ENCODE measurements around the gene SLC22A25. TPM values are rescaled to one million over a fixed set of nuclear protein-coding genes. Genes with fewer than 3 reads are reported as not detected.

The SLC22A25 gene
- total RNA-seq, 1 experiment from 2014 or later: not detected

DNA sequence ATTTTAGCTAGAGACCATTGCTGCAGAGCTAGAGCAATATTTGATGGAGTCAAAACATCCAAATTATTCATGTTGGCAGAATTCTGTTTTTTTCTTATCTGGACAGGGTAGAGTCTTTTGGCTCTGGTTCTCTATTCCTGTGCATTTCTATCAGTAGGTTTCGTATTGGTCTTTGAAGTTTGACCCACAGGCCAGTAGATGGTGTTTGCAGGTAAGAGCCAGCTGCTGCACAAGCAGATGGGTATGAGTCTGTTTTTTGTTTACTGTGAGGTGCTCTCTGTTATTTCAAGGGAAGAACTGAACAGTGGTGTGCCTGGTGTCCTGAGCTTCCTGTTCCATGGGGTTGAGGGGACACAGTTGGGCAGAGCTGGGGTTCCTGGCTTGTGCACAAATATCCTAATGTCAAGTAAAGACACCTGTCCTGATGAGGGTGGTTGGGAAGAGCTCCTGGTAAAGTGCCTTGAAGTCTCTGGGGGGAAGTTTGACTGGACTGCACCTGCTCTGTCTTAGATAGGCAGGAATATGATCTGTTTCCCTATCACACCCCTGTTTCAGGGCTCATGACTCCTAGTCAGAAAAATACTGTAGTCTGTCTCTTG is 34.0 kb upstream of the SLC22A25 start:
- Histone ChIP-seq H4K91ac (ENCODE audit: insufficient read length, low read depth, low read length) (no peak overlapping the region), H3K18ac (ENCODE audit: insufficient read length, low read depth, low read length) (no peak overlapping the region), H3K4me1 (ENCODE audit: insufficient read depth, low read length) (no peaks in the 10 kb centered on the region), H3K4me2 (ENCODE audit: insufficient read depth, insufficient read length, low read length) (no peak overlapping the region), H3K79me1 (ENCODE audit: insufficient read depth, low read depth, low read length, poor library complexity, severe bottlenecking) (no peaks in the 10 kb centered on the region), H3K4ac (ENCODE audit: low read depth, low read length) (no peak overlapping the region), H3K23ac (ENCODE audit: insufficient read length, low read depth, low read length) (no peak overlapping the region), H3K14ac (ENCODE audit: insufficient read depth, low read length) (no peak overlapping the region), H4K8ac (replicated peaks; ENCODE audit: insufficient read length, low read depth, low read length) (no peak overlapping the region), H3K56ac (ENCODE audit: insufficient read length, low read depth, low read length) (no peak overlapping the region), H3K9ac (ENCODE audit: extremely low read depth, insufficient read length, low read length) (no peak overlapping the region), H3K27me3 (ENCODE audit: insufficient read depth, low read length) (no peaks in the 10 kb centered on the region), H4K5ac (ENCODE audit: insufficient read length, low read depth, low read length) (no peak overlapping the region), H3T11ph (ENCODE audit: low read length) (no peak overlapping the region), H3K23me2 (ENCODE audit: insufficient read length, low read depth, low read length, poor library complexity, severe bottlenecking) (no peaks in the 10 kb centered on the region), H2BK15ac (ENCODE audit: low read depth, low read length) (no peak overlapping the region), H2BK12ac (ENCODE audit: insufficient read length, low read depth, low read length) (no peak overlapping the region), H3K9me3 (ENCODE audit: control insufficient read depth, low read depth, low read length) (no peaks in the 10 kb centered on the region), H3K79me2 (ENCODE audit: insufficient read depth, low read length) (no peaks in the 10 kb centered on the region), H2BK120ac (ENCODE audit: low read depth, low read length, poor library complexity, severe bottlenecking) (no peak overlapping the region), H2BK20ac (ENCODE audit: low read depth, low read length, poor library complexity, severe bottlenecking) (no peak overlapping the region), H2BK5ac (ENCODE audit: insufficient read length, low read length) (no peak overlapping the region), H3K27ac (ENCODE audit: insufficient read length, low read depth, low read length) (no peak overlapping the region), H2AFZ (ENCODE audit: low read length) (no peak overlapping the region), H2AK5ac (ENCODE audit: insufficient read length, low read length) (no peak overlapping the region), H4K20me1 (ENCODE audit: control insufficient read depth, insufficient read depth, insufficient read length) (no peaks in the 10 kb centered on the region)
- Mint-ChIP-seq H3K27me3 (ENCODE audit: low read depth) (peaks cover 7% of the 10 kb centered on the region), H3K4me1 (no peaks in the 10 kb centered on the region), H3K27ac (no peak overlapping the region), H3K9me3 (no peaks in the 10 kb centered on the region), H3K4me3 (no peak overlapping the region), H3K36me3 (ENCODE audit: insufficient read depth in 1 of 3, low read depth in 3 of 3) (no peaks in the 10 kb centered on the region)
- TF ChIP-seq, protein P1, sequence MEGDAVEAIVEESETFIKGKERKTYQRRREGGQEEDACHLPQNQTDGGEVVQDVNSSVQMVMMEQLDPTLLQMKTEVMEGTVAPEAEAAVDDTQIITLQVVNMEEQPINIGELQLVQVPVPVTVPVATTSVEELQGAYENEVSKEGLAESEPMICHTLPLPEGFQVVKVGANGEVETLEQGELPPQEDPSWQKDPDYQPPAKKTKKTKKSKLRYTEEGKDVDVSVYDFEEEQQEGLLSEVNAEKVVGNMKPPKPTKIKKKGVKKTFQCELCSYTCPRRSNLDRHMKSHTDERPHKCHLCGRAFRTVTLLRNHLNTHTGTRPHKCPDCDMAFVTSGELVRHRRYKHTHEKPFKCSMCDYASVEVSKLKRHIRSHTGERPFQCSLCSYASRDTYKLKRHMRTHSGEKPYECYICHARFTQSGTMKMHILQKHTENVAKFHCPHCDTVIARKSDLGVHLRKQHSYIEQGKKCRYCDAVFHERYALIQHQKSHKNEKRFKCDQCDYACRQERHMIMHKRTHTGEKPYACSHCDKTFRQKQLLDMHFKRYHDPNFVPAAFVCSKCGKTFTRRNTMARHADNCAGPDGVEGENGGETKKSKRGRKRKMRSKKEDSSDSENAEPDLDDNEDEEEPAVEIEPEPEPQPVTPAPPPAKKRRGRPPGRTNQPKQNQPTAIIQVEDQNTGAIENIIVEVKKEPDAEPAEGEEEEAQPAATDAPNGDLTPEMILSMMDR (conservative IDR thresholded peaks at IDR 0.05): no peak
- no CpG with 5 or more reads among the region's 1 CpG for WGBS (ENCODE audit: extremely low coverage, insufficient read length, low lambda C conversion rate)
- DNase-seq: no peak

Measured in H9 (cell line).